Left colon (tissue), 2 donors: ENCODE measurements around the gene RGS3. TPM values are rescaled to one million over a fixed set of nuclear protein-coding genes. Genes with fewer than 3 reads are reported as not detected.

ENCODE experiments used
- ATAC-seq: fragments of 200-7000 bp; cut with Tn5 transposase; one replicate; pipeline ENCODE4 v1.9.1; 2020; ENCODE audit warnings: mild to moderate bottlenecking, moderate library complexity
- DNase-seq, 2 donors: peaks; one replicate each; pipeline ENCODE4 v3.0.0-alpha.2; 2020
- intact Hi-C, 2 donors: fragments of 100-400 bp; cut with DNase I in 1 of 2; cut with micrococcal nuclease in 1 of 2; formaldehyde crosslinking; loops; one replicate each; pipeline versions ENCODE4 v1.11.2 to v1.14.0; 2022; cut with DNase I, micrococcal nuclease
- total RNA-seq, 2 donors: library from RNA; stranded (reverse); fragmentation: NEBNext Ultra II Directional; extraction: Animal tissue kit (Norgen Biotek cat#: 25700); gene quantifications; one replicate each; pipeline ENCODE4 v1.2.1, GENCODE V29; 2021
- donor health status: DM: no; HTN: no; CAD: no.
- donor health status: DM: yes; HTN: yes; CAD: no.

The RGS3 gene
- total RNA-seq, 2 donors from 2014 or later = 59.6 to 74.8 TPM

DNA sequence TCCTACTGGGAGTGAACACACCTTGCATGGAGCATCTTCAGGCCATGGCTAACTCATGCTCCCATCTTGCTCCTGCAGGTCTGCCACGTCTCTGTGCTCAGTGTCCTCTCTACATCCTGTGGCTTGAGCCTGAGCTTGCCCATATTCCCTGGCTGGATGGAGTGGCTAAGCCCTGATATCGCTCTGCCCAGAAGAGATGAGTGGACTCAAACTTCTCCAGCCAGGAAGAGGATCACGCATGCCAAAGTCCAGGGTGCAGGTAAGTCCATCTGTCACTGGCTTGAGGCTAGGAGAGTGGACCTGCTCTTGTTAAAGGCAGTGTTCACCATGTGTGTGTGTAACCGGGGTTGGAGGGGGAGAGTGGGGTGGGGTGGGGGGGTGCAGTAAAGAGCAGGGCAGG lies 1.6 kb upstream of the RGS3 start:
- DNase-seq (no peak), ATAC-seq (no peak)
- intact Hi-C loops = no loop called here

DNA sequence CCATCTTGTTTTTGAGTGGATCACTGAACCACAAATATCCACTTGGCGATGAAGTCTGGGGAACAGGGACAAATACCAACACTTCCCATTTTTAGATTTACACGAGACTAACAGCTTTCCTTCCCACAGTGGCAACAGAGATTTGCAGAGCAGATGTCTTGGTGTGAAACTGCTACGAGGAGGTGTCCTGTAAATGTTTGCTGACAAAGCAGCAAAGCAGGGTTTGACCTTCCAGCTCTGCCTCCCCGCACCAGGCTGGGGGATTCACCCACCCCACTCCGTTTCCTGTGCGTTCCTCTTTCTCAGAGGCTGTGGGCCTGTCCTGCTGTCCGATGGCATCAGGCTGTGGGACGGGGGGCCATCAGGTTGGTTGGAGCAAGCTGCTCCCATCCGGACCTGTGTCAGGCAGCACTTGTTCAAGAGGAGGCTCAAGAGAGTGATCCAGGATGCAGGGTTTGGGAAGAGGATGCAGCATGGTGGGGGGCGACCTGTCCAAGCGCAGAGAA lies 693 bp upstream of the RGS3 start:
- intact Hi-C loops = no loop called here
- DNase-seq (no peak), ATAC-seq (no peak)

- peak; percentile 22 for ATAC-seq
- intact Hi-C loops = no loop called here
- no peak for DNase-seq
Observed at GRCh38 chr9:113464286-113464660, 746 bp downstream of the RGS3 start.

- no peak for DNase-seq
- ATAC-seq = no peak
- intact Hi-C loops = no loop called here
Observed at GRCh38 chr9:113465599-113466140, 2.1 kb downstream of the RGS3 start.

- intact Hi-C loops = no loop called here
- ATAC-seq = no peak
- DNase-seq = no peak
Observed at GRCh38 chr9:113467183-113467582, 3.7 kb downstream of the RGS3 start.

DNA sequence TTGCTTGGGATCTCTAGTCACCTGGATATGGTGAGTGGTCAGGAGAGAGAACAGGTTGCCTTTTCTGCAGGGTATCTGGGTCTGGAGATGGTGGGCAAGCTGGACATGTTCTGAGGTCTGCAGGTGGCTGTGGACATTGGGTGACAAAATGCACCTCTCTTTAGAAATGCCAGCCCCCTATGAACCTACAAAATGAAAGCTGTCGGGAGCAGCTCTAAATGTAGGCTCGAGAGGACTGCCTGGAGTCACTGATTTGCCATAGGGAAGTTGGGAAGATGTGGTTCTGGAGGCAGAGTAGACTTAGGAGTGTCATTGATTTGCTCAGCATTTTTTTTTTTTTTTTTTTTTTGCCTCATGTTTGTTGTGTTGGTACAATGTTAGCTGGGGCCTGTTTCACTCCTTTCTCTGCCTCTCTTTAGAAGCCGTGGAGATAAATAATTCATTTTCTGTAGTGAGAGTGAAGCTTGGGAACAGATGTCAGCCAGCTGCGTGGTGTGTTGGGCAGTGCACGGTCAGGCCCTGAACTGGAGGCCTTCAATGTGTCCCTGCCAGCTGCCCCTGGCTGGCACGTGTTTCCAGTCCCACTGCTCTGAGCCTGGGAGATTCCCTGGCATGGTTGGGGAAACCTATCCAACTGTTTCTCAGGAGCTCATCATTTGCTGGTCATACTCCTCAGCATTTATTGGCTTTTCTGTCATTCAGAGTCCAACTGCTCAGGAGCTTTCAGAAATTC lies 5.4 kb downstream of the RGS3 start:
- DNase-seq = no peak
- intact Hi-C loops = no loop called here
- no peak for ATAC-seq

DNA sequence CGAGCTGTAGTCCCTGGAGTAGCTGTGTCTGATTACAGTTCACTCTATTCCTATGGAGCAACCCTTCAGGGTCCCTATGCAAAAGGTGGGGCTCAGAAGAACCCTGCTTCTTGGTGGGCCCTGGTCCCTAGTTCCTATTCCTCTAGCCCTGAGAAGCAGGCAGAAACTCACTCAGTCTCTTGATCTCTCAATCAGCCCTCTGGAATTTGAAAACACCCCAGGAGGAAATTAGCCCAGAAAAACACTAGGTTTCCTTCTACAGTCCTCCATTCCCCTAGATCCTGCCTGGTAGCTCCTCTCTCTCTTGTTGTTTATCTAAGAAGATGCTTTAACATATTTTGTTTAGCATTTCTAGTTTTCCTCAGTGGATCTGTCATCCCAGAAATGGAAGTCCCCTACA lies 7.6 kb downstream of the RGS3 start:
- ATAC-seq = no peak
- no peak for DNase-seq
- intact Hi-C loops = no loop called here

GRCh38 chr9:113471566-113471965 lies 8.0 kb downstream of the RGS3 start:
- DNase-seq (no peak), ATAC-seq (no peak)
- intact Hi-C loops = no loop called here

DNA sequence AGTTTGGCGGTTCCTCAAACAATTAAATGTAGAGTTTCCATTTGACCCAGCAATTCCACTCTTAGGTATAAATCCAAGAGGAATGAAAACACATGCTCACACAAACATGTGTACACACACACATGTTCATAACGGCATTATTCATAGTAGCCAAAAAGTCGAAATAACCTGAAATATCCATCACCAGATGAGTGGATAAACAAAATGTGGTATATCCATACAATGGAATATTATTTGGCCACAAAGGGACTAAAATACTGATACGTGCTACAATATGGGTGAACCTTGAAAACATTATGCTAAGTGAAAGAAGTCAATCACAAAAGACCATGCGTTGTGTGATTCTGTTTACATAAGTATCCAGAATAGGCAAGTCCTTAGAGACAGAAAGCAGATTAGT lies 8.7 kb downstream of the RGS3 start:
- intact Hi-C loops = no loop called here
- no peak for DNase-seq
- ATAC-seq = no peak

DNA sequence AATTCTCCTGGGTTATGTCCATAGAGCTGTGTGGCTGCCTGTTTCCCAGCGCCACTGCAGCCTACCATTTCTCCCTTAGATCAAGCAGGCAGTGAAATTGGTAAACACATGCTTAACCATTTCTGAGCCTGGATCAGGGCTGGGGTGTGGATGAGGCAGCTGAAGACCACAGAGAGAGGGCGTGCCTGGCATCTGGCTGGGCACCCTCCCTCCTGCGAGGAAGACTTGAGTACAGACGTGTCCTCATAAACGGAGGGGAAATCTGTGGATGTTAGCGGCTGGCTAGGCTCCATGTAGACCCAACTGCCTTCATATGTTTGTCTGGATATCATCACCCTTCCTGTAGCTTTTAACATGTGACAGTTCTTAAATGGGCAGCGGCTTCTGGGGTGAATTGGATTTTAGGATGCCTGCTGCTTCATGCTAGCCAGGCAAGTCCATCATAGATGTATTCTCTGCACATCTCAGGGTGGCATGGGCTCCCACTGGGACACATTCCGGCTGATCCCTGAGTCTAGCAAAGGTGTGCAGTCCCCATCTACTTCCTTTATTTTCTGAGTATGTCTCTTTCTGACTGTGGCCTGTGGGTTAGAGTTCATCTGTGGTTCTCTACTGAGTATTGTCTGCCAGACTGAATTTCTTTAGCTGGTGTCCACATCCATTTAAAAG lies 11.0 kb downstream of the RGS3 start:
- DNase-seq = no peak
- ATAC-seq = peak; percentile 24
- intact Hi-C loops = no loop called here

DNA sequence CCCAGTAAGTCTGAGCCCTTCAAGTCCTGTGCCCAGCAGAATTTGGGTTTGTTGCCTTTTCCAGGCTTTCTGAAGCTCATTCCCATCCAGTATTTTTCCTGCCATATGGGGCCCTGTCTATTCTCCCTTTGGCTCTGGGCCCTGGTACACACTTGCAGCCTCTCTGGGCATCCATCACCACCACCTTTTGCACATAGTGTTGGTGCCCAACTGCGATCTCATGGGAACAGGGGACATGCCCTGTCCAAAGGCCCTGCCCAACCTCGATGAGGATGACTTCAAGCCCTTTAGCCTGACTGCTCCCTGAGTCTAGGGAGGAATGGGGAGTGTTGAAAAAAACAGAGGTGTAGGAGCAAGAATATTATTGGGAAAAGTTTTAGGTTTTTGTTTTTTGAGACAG lies 11.5 kb downstream of the RGS3 start:
- ATAC-seq (no peak), DNase-seq (no peak)
- intact Hi-C loops = no loop called here

DNA sequence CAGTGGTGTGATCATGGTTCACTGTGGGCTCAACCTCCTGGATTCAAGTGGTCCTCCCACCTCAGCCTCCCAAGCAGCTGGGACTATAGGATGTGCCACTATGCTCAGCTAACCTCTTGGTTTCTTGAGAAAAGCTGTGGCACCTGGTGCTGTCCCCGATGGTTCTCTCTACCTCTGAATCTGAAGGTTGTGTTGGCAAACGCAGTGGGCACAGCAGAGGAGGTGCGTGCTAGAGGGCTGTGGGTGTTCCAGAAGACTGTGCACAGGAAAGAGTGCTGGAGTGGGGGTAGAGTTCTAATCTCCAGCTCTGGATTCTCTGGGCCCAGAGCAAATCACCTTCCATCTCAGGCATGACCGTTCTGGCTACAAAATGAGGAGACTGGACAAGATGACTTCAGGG lies 12.5 kb downstream of the RGS3 start:
- DNase-seq (no peak), ATAC-seq (no peak)
- intact Hi-C loops = no loop called here

DNA sequence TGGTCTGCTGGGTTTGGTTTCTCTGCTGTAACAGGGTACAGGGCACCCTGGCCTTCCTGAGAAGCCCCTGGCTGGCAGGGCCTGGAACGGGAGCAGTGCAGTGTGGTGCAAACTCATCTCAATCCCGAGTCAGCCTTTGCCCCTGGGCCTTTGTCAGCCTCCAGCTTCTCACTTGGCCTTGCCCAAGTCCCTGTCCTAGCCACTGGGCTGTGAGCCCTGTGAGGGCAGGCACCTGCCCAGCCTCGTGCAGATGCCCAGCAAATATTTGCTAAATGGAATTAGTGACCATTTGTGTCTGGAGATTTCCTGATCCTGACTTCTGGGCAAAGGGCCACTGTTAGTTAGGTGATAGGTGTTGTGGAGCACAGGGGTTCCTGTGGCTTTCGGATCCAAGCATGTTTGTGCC lies 13.0 kb downstream of the RGS3 start:
- ATAC-seq (no peak), DNase-seq (no peak)
- intact Hi-C loops = no loop called here

- no peak for ATAC-seq
- no peak for DNase-seq
- intact Hi-C loops = no loop called here
Observed at GRCh38 chr9:113477058-113477457, 13.5 kb downstream of the RGS3 start.

GRCh38 chr9:113477661-113478060 lies 14.1 kb downstream of the RGS3 start:
- peak in 1 of 2 donors; percentile 8 for DNase-seq
- intact Hi-C loops = no loop called here
- ATAC-seq = no peak

- intact Hi-C loops = no loop called here
- ATAC-seq (peak; percentile 67), DNase-seq (peak; percentile 33 to 40)
Observed at GRCh38 chr9:113479174-113479621, 15.7 kb downstream of the RGS3 start.

DNA sequence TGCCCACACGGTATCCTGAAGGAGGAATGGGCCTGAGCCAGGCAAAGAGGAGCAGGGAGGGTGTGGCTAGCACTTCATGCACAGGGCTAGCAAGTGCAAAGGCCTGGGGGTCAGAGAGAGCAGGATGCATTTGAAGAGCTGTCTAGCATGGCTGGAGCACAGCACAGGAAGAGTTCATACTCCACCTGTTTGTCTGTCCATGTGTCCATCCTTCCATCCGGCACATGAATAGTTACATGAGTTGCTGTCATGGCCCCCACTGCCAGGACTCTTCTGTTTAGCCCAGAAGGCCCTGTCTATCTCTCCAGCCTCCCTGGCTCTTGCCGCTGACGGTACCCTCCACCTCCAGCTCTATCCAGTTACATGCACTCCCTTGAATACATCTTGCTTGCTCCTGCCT lies 17.1 kb downstream of the RGS3 start:
- intact Hi-C loops = no loop called here
- DNase-seq (peak in 1 of 2 donors; percentile 23), ATAC-seq (no peak)

- peak in 1 of 2 donors; percentile 51 for DNase-seq
- peak; percentile 79 for ATAC-seq
Observed at GRCh38 chr9:113481176-113481787, 17.8 kb downstream of the RGS3 start.

GRCh38 chr9:113482341-113482740 lies 18.8 kb downstream of the RGS3 start:
- ATAC-seq (no peak), DNase-seq (peak in 1 of 2 donors; percentile 9)
- intact Hi-C loops = no loop called here

More at GRCh38 chr9:113481176-113481787, 17.8 kb downstream of the RGS3 start:
- intact Hi-C loops = no loop called here
